HG03521 (cell line): ENCODE data around the gene SPCS1.

Experiments
- ATAC-seq: cut with Tn5 transposase; IDR thresholded peaks from one replicate; pipeline ENCODE4 v1.9.1; 2021; ENCODE audit warnings: mild to moderate bottlenecking, moderate library complexity; ENCODE audit not compliant: unreplicated experiment

Gene SPCS1

GRCh38 chr3:52694528-52695189, 11.2 kb upstream of the SPCS1 start:
- ATAC-seq = no peak

- ATAC-seq = no peak
Measured at GRCh38 chr3:52695798-52696671, 9.9 kb upstream of the SPCS1 start.

GRCh38 chr3:52696830-52697631, 8.9 kb upstream of the SPCS1 start:
- ATAC-seq = no peak

GRCh38 chr3:52697632-52697965, 8.3 kb upstream of the SPCS1 start:
- ATAC-seq = no peak

- no peak for ATAC-seq
Measured at GRCh38 chr3:52703341-52703740, 2.6 kb upstream of the SPCS1 start.

GRCh38 chr3:52704611-52705437, 1.1 kb upstream of the SPCS1 start:
- no peak for ATAC-seq

- ATAC-seq = no peak
Measured at GRCh38 chr3:52705438-52705687, 543 bp upstream of the SPCS1 start.

- ATAC-seq = no peak
Measured at GRCh38 chr3:52707585-52707984, 1.7 kb downstream of the SPCS1 start.

- ATAC-seq = no peak
Measured at GRCh38 chr3:52710512-52710911, 4.6 kb downstream of the SPCS1 start.

- ATAC-seq = no peak
Measured at GRCh38 chr3:52712291-52713212, 6.6 kb downstream of the SPCS1 start.

GRCh38 chr3:52714335-52715302, 8.7 kb downstream of the SPCS1 start:
- no peak for ATAC-seq

- no peak for ATAC-seq
Measured at GRCh38 chr3:52715714-52716305, 9.9 kb downstream of the SPCS1 start.

- no peak for ATAC-seq
Measured at GRCh38 chr3:52719618-52720017, 13.7 kb downstream of the SPCS1 start.

- no peak for ATAC-seq
Measured at GRCh38 chr3:52721002-52721729, 15.3 kb downstream of the SPCS1 start.

GRCh38 chr3:52721730-52722008, 15.8 kb downstream of the SPCS1 start:
- ATAC-seq = no peak

GRCh38 chr3:52722491-52722890, 16.6 kb downstream of the SPCS1 start:
- ATAC-seq = no peak

- ATAC-seq = no peak
Measured at GRCh38 chr3:52723935-52724334, 18.0 kb downstream of the SPCS1 start.

- ATAC-seq = no peak
Measured at GRCh38 chr3:52724511-52724910, 18.6 kb downstream of the SPCS1 start.
